VCaP (cell line): Measurements from ENCODE around the gene GAB2.

Source experiments
- H3K27ac ChIP-seq: fragments of 450-650 bp; 2 replicates; pipeline ENCODE4 v1.5.1; 2017
- CTCF ChIP-seq: fragments of 450-650 bp; conservative IDR thresholded peaks from 2 replicates; pipeline ENCODE4 v1.5.1; 2017; ENCODE audit warnings: mild to moderate bottlenecking, moderate library complexity

GAB2 gene

DNA sequence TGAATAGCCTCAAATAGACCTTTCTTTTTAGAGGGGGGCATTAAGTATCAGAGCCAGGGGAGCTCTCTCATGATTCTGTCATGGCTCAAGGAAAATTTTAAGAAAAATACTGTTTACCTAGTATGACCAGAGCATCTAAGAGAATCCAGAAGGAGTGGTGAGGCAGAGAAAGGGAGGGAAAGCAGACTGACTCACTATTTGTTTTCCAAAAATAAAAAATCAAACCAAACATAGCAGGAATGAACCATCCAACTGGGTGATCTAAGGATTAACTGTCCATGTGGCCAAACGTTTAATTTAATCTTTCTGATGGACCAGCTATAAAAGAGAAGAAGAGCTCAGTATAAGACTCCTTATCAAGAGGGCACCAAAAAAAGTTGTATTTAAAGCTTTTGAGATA lies 70.8 kb downstream of the GAB2 start:
- TF ChIP-seq CTCF, result no peak
- no peak overlapping the region for H3K27ac ChIP-seq

- H3K27ac ChIP-seq, result no peak overlapping the region
- no peak for TF ChIP-seq CTCF
Measured at GRCh38 chr11:78345450-78345849, 72.2 kb downstream of the GAB2 start.

DNA sequence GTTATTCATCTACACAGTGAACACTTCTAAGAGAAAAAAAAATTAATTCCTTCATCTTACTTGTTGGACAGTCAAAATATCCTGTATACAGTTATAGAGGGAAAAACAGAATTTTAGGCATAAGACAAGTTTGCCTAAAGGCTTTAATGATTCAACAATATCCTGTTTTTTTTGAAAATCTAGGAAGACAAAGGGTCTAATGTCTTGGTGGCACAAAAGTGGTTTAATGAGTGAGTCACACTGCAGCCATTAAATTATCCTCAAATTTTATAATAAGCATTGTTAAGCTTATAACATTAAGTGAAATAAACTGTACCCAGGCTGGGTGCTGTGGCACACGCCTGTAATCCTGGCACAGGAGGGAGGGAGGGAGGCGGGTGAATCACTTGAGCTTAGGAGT lies 72.9 kb downstream of the GAB2 start:
- TF ChIP-seq CTCF, result no peak
- no peak overlapping the region for H3K27ac ChIP-seq

DNA sequence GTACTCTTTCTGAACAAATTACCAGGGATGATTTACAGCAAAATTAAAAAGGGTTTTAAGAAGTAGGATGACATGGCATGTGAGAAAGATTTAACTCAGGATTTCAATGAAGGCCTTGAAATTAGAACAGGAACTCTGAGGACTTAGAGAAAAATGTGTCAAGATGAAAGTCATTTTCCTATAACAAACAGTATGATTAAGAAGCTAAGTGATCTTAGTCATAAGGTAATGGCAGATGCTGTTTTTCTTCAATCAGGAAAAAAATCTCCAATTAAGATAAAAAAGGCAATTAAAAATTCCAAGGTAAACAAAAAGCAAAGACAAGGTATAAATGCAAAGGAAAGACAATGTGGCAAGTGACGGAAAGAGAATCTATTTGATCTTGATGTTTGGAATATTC lies 73.5 kb downstream of the GAB2 start:
- H3K27ac ChIP-seq, result no peak overlapping the region
- TF ChIP-seq CTCF, result no peak

DNA sequence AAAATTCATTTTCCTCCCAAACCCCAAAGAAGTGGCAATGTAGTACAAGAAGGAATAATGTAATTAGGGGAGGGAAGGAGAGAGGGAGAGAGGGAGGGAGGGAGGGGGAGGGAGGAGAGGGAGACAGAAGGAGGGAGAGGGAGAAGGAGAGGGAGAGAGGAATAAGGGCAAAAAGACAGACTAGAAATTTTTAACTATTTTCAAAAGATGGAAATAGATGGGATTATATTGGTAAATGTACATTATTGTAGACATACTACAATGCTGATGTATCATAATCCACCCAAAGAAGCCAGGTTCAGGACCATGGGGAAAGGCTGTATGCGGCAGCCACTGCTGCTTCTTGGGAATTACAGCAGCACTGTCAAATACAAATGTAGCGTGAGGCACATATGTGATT lies 74.3 kb downstream of the GAB2 start:
- no peak for TF ChIP-seq CTCF
- no peak overlapping the region for H3K27ac ChIP-seq

- TF ChIP-seq CTCF, result no peak
- no peak overlapping the region for H3K27ac ChIP-seq
Measured at GRCh38 chr11:78341841-78342240, 75.8 kb downstream of the GAB2 start.

GRCh38 chr11:78340530-78340929 lies 77.1 kb downstream of the GAB2 start:
- TF ChIP-seq CTCF, result no peak

DNA sequence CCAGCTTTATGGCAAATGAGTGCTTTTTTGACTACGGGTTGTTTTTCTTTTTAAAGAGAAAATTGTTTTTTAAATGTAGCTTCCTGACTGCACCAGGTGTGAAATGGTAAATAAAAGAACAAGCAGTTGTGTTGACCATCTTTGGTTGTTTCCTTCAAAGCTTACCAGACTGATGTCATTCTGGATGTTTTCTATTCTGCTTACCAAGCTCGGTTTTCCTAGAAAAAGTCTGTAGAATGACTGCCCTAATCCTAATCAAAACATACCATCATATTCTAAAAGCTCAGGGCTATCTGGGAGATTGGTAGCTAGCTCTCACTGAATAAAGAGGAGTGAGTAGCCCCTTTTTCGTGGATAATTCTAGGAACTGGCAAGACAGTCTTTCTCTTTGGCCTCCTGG lies 77.7 kb downstream of the GAB2 start:
- TF ChIP-seq CTCF, result no peak
- H3K27ac ChIP-seq, result no peak overlapping the region

More at GRCh38 chr11:78340530-78340929, 77.1 kb downstream of the GAB2 start:
- H3K27ac ChIP-seq, result no peak overlapping the region
